Measurements from ENCODE around the gene SERPINE2. TPM values are rescaled to one million over a fixed set of nuclear protein-coding genes. Genes with fewer than 3 reads are reported as not detected.

The SERPINE2 gene
- total RNA-seq, 2 donors from 2014 or later, result 1.6 to 4.4 TPM

GRCh38 chr2:223925106-223925505 lies 114.0 kb downstream of the SERPINE2 start:
- Histone ChIP-seq H3K27ac (no peak overlapping the region), H3K4me3 (no peak overlapping the region), H3K36me3 (replicated peaks in 1 of 2; ENCODE audit: insufficient read depth in 1 of 2, low read depth in 2 of 2) (no peaks in the 10 kb centered on the region), H3K9me3 (no peaks in the 10 kb centered on the region), H3K27me3 (no peaks in the 10 kb centered on the region), H3K4me1 (peaks cover 19% of the 10 kb centered on the region)
- 90 to 99% methylated on average over 3 of the region's 3 CpGs for WGBS, 2 donors
- intact Hi-C loops (cut with DNase I), result no loop called here
- no peak for DNase-seq
- ATAC-seq, result no peak
- TF ChIP-seq CTCF (IDR thresholded peaks at IDR 0.05) (no peak), POLR2A (IDR thresholded peaks at IDR 0.05) (no peak)

Other genes with a start within 250 kb of the SERPINE2 start
- gene AP1S3, start 201.7 kb downstream of the SERPINE2 start, total RNA-seq, result 1 to 10 TPM; 2.0 to 8.3 TPM
- 10 to 100 TPM; 18.9 to 71.5 TPM for gene WDFY1, start 94.0 kb downstream of the SERPINE2 start, total RNA-seq
- gene MRPL44, start 81.8 kb downstream of the SERPINE2 start, total RNA-seq, result 10 to 100 TPM; 11.5 to 21.0 TPM

Data from body of pancreas (tissue), 4 donors.